Measurements from ENCODE around the gene SIN3B.

DNA sequence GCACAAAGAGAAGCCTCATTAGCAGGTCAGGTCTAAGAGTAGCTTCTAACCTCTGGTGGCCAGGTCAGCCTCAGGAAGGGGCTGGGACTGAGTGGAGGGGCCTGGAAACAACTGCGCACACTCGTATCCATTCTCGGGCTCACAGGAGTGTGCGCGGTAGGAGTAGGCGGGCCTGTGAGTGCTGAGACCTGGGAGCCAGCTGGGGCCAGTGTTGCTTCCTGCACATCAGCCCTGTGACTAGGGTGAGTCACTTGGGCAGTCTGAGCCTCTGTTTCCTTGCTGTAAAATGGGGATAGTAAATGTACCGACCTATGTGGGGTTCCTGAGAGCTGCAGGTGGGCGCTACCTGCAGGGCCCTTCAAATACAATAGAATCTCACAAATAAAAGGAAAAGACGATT, 26.9 kb downstream of the SIN3B start:
- TF ChIP-seq, protein P1, sequence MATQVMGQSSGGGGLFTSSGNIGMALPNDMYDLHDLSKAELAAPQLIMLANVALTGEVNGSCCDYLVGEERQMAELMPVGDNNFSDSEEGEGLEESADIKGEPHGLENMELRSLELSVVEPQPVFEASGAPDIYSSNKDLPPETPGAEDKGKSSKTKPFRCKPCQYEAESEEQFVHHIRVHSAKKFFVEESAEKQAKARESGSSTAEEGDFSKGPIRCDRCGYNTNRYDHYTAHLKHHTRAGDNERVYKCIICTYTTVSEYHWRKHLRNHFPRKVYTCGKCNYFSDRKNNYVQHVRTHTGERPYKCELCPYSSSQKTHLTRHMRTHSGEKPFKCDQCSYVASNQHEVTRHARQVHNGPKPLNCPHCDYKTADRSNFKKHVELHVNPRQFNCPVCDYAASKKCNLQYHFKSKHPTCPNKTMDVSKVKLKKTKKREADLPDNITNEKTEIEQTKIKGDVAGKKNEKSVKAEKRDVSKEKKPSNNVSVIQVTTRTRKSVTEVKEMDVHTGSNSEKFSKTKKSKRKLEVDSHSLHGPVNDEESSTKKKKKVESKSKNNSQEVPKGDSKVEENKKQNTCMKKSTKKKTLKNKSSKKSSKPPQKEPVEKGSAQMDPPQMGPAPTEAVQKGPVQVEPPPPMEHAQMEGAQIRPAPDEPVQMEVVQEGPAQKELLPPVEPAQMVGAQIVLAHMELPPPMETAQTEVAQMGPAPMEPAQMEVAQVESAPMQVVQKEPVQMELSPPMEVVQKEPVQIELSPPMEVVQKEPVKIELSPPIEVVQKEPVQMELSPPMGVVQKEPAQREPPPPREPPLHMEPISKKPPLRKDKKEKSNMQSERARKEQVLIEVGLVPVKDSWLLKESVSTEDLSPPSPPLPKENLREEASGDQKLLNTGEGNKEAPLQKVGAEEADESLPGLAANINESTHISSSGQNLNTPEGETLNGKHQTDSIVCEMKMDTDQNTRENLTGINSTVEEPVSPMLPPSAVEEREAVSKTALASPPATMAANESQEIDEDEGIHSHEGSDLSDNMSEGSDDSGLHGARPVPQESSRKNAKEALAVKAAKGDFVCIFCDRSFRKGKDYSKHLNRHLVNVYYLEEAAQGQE (IDR thresholded peaks at IDR 0.05; ENCODE audit: borderline replicate concordance), result no peak
- TF ChIP-seq POLR2AphosphoS5 (IDR thresholded peaks at IDR 0.05), result no peak
- TF ChIP-seq, protein P2, sequence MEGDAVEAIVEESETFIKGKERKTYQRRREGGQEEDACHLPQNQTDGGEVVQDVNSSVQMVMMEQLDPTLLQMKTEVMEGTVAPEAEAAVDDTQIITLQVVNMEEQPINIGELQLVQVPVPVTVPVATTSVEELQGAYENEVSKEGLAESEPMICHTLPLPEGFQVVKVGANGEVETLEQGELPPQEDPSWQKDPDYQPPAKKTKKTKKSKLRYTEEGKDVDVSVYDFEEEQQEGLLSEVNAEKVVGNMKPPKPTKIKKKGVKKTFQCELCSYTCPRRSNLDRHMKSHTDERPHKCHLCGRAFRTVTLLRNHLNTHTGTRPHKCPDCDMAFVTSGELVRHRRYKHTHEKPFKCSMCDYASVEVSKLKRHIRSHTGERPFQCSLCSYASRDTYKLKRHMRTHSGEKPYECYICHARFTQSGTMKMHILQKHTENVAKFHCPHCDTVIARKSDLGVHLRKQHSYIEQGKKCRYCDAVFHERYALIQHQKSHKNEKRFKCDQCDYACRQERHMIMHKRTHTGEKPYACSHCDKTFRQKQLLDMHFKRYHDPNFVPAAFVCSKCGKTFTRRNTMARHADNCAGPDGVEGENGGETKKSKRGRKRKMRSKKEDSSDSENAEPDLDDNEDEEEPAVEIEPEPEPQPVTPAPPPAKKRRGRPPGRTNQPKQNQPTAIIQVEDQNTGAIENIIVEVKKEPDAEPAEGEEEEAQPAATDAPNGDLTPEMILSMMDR (IDR thresholded peaks at IDR 0.05; ENCODE audit: poor library complexity, severe bottlenecking), result no peak
- no peak for TF ChIP-seq EZH2 (IDR thresholded peaks at IDR 0.05; ENCODE audit: borderline replicate concordance, insufficient read depth, low read length, poor library complexity, severe bottlenecking)
- no peak for TF ChIP-seq RAD21 (conservative IDR thresholded peaks at IDR 0.05)
- no peak for TF ChIP-seq MXI1 (conservative IDR thresholded peaks at IDR 0.05; ENCODE audit: poor library complexity, severe bottlenecking)
- TF ChIP-seq TAF1 (IDR thresholded peaks at IDR 0.05; ENCODE audit: low read depth), result no peak
- TF ChIP-seq SMC3 (conservative IDR thresholded peaks at IDR 0.05; ENCODE audit: poor library complexity), result no peak
